Measurements from ENCODE around the gene RNASEH2C.

GRCh38 chr11:65700399-65700798, 20.2 kb downstream of the RNASEH2C start:
- TF ChIP-seq PBX3 (IDR thresholded peaks at IDR 0.05; ENCODE audit: insufficient replicate concordance, low read depth, low read length) (no peak), KDM1A (IDR thresholded peaks at IDR 0.05; ENCODE audit: borderline replicate concordance) (no peak)
- TF ChIP-seq, protein P1, sequence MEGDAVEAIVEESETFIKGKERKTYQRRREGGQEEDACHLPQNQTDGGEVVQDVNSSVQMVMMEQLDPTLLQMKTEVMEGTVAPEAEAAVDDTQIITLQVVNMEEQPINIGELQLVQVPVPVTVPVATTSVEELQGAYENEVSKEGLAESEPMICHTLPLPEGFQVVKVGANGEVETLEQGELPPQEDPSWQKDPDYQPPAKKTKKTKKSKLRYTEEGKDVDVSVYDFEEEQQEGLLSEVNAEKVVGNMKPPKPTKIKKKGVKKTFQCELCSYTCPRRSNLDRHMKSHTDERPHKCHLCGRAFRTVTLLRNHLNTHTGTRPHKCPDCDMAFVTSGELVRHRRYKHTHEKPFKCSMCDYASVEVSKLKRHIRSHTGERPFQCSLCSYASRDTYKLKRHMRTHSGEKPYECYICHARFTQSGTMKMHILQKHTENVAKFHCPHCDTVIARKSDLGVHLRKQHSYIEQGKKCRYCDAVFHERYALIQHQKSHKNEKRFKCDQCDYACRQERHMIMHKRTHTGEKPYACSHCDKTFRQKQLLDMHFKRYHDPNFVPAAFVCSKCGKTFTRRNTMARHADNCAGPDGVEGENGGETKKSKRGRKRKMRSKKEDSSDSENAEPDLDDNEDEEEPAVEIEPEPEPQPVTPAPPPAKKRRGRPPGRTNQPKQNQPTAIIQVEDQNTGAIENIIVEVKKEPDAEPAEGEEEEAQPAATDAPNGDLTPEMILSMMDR (IDR thresholded peaks at IDR 0.05 in 2 of 3, conservative IDR thresholded peaks at IDR 0.05 in 1 of 3; ENCODE audit: control insufficient read depth in 2 of 3, extremely low read depth in 1 of 3, insufficient read depth in 1 of 3, low read depth in 3 of 3, low read length in 3 of 3), result no peak; a peak in 1 of 6 replicates

Measured in GM12878 (cell line).